NCI-H1092 treated with DMSO at 0.1 percent for 48 hours (cell line): ENCODE results near the gene NRXN3.

Source experiments
- DNase-seq: peaks from one replicate; lab custom pipeline; 2025; lab: John Stamatoyannopoulos, UW

NRXN3 gene

GRCh38 chr14:79583738-79584408 is 1413.7 kb downstream of the NRXN3 start:
- no peak for DNase-seq

GRCh38 chr14:79584679-79585078 is 1414.5 kb downstream of the NRXN3 start:
- no peak for DNase-seq

GRCh38 chr14:79585845-79586244 is 1415.7 kb downstream of the NRXN3 start:
- DNase-seq: no peak

- no peak for DNase-seq
Measured at GRCh38 chr14:79586416-79586815, 1416.2 kb downstream of the NRXN3 start.

- peak; percentile 32 for DNase-seq
Measured at GRCh38 chr14:79586989-79587598, 1416.9 kb downstream of the NRXN3 start.

GRCh38 chr14:79587875-79588274 is 1417.7 kb downstream of the NRXN3 start:
- DNase-seq: no peak

GRCh38 chr14:79588398-79588797 is 1418.2 kb downstream of the NRXN3 start:
- DNase-seq: no peak

- no peak for DNase-seq
Measured at GRCh38 chr14:79596551-79596950, 1426.4 kb downstream of the NRXN3 start.

- no peak for DNase-seq
Measured at GRCh38 chr14:79597566-79597965, 1427.4 kb downstream of the NRXN3 start.

GRCh38 chr14:79598339-79598738 is 1428.2 kb downstream of the NRXN3 start:
- DNase-seq: no peak

- no peak for DNase-seq
Measured at GRCh38 chr14:79599239-79599638, 1429.1 kb downstream of the NRXN3 start.

- DNase-seq: no peak
Measured at GRCh38 chr14:79600406-79600805, 1430.2 kb downstream of the NRXN3 start.

GRCh38 chr14:79601579-79601978 is 1431.4 kb downstream of the NRXN3 start:
- DNase-seq: no peak

GRCh38 chr14:79602045-79602444 is 1431.9 kb downstream of the NRXN3 start:
- no peak for DNase-seq

GRCh38 chr14:79602742-79603141 is 1432.6 kb downstream of the NRXN3 start:
- no peak for DNase-seq

- DNase-seq: peak; percentile 93
Measured at GRCh38 chr14:79605849-79606248, 1435.7 kb downstream of the NRXN3 start.

GRCh38 chr14:79608446-79608845 is 1438.3 kb downstream of the NRXN3 start:
- no peak for DNase-seq

GRCh38 chr14:79613625-79614024 is 1443.5 kb downstream of the NRXN3 start:
- no peak for DNase-seq

GRCh38 chr14:79614448-79614847 is 1444.3 kb downstream of the NRXN3 start:
- no peak for DNase-seq

GRCh38 chr14:79627058-79627457 is 1456.9 kb downstream of the NRXN3 start:
- DNase-seq: no peak

GRCh38 chr14:79629411-79630287 is 1459.5 kb downstream of the NRXN3 start:
- DNase-seq: no peak

- DNase-seq: no peak
Measured at GRCh38 chr14:79630288-79630960, 1460.3 kb downstream of the NRXN3 start.
